GM06990 (cell line): ENCODE results near the gene MDC1.
"Not testable (repeated sequence)": the region's sequence is repeated elsewhere in the genome, so short reads cannot be mapped to it uniquely, and the experiment has no call there.

ENCODE experiments used
- DNase-seq: peaks from one replicate; pipeline ENCODE4 v3.0.0-alpha.2; 2011; ENCODE audit not compliant: insufficient read length; ENCODE audit errors: extremely low read depth
- H3K27me3 ChIP-seq: replicated peaks from 2 replicates; pipeline ENCODE4 v1.6.0; 2011; ENCODE audit warnings: low read length; ENCODE audit not compliant: control insufficient read depth, insufficient read depth
- H3K36me3 ChIP-seq: 2 replicates; pipeline ENCODE4 v1.5.1; 2011; ENCODE audit warnings: low read length; ENCODE audit not compliant: control insufficient read depth, insufficient read depth
- H3K4me3 ChIP-seq: replicated peaks from 2 replicates; pipeline ENCODE4 v1.5.1; 2011; ENCODE audit warnings: low read depth, mild to moderate bottlenecking, control low read depth, low read length
- TF ChIP-seq, protein P1 (sequence below): IDR thresholded peaks from 2 replicates; pipeline ENCODE4 v1.5.1; 2011; ENCODE audit warnings: low read length, control low read depth, mild to moderate bottlenecking, inconsistent platforms; ENCODE audit not compliant: insufficient read depth, poor library complexity, severe bottlenecking

MDC1 gene

DNA sequence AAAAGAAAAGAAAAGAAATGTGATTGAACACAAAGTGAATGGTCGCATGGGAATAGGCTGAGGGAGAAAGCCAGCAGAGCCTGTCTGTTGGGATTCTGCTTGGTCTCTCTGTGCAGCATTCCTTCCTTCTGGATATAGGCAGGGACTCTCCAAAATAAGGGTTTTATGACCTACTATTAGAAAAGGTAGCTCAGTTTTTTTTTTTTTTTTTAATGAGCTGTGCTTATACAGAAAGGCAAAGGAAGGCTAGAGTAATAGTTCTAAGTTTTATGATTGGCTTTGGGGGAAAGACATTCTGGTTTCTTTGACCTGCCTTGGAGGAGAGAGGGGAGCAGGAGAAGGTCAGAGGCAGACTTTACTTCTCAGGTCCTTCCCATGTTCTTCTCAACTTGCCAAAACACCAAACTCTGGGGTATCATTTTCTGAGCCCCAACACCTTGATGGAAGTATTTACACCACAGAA is 46.1 kb upstream of the MDC1 start:
- no peak overlapping the region for H3K4me3 ChIP-seq

DNA sequence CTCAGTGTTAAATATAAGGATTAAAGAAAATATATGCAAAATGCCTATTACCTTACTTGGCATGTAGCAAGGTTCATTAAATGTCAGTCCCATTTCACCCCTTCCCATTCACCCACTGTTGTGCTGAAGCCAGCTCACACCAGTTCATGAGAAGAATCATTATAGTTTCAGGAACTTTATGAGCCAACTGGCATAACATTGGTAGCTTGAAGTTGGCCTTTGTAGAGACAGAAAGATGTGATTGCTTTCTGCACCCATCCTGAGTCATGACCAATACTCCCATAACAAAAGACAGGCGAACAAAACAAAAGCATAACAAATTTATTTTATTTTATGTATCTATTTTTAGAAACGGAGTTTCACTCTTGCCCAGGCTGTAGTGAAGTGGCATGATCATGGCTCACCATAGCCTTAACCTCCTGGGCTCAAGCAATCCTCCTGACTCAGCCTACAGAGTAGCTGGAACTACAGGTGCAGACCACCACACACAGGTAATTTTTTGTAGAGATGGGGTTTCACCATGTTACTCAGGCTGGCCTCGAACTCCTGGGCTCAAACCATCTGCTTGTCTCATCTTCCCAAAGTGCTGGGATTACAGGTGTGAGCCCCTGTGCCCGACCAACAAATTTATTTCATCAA is 44.8 kb upstream of the MDC1 start:
- Histone ChIP-seq H3K4me3 (no peak overlapping the region), H3K27me3 (no peaks in the 10 kb centered on the region), H3K36me3 (no peaks in the 10 kb centered on the region)
- DNase-seq = no peak
- TF ChIP-seq, protein P1, sequence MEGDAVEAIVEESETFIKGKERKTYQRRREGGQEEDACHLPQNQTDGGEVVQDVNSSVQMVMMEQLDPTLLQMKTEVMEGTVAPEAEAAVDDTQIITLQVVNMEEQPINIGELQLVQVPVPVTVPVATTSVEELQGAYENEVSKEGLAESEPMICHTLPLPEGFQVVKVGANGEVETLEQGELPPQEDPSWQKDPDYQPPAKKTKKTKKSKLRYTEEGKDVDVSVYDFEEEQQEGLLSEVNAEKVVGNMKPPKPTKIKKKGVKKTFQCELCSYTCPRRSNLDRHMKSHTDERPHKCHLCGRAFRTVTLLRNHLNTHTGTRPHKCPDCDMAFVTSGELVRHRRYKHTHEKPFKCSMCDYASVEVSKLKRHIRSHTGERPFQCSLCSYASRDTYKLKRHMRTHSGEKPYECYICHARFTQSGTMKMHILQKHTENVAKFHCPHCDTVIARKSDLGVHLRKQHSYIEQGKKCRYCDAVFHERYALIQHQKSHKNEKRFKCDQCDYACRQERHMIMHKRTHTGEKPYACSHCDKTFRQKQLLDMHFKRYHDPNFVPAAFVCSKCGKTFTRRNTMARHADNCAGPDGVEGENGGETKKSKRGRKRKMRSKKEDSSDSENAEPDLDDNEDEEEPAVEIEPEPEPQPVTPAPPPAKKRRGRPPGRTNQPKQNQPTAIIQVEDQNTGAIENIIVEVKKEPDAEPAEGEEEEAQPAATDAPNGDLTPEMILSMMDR = no peak

More for the DNA sequence above, 46.1 kb upstream of the MDC1 start:
- H3K27me3 ChIP-seq = no peaks in the 10 kb centered on the region
- H3K36me3 ChIP-seq = no peaks in the 10 kb centered on the region
- TF ChIP-seq, protein P1 = no peak
- DNase-seq = no peak

DNA sequence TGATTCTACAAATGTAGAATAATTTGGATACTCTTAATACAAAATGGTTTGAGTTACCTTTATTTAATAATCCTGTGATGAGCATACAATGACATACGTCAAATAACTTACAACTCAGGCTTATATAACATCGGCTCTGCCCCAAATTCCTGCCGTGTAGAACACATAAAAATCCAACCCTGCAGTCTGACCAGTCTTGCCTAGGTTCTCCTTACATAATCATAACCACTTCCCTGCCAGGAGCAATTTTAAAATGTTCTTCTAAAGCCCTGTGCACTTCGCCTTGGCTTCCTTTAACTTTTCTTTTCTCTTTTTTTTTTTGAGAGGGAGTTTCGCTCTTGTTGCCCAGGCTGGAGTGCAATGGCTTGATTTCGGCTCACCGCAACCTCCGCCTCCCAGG is 43.5 kb upstream of the MDC1 start:
- Histone ChIP-seq H3K4me3 (no peak overlapping the region), H3K36me3 (no peaks in the 10 kb centered on the region), H3K27me3 (no peaks in the 10 kb centered on the region)
- DNase-seq = no peak
- TF ChIP-seq, protein P1 = no peak

DNA sequence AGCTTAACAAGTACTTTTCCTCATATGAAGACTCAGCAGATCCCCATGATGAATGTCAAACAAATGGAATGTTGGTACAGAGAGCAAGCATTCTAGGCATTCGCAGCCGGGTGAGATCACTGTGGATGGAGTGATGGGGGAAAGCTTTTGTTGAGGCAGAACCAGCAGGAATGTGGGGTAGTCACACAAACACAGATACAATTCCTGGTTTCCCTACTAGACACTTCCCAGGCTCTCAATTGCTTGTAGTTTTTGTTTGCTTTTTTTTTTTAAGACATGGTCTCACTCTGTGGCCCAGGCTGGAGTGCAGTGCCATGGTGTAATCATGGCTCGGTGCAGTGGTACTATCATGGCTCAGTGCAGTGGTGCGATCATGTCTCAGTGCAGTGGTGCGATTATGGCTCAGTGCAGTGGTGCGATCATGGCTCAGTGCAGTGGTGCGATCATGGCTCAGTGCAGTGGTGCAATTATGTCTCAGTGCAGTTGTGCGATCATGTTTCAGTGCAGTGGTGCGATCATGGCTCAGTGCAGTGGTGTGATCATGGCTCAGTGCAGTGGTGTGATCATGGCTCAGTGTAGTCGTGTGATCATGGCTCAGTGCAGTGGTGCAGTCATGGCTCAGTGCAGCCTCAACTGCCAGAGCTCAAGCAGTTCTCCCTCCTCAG is 42.6 kb upstream of the MDC1 start:
- no peaks in the 10 kb centered on the region for H3K36me3 ChIP-seq
- TF ChIP-seq, protein P1 = no peak
- DNase-seq = peak; percentile 41
- H3K27me3 ChIP-seq = no peaks in the 10 kb centered on the region
- H3K4me3 ChIP-seq = no peak overlapping the region

DNA sequence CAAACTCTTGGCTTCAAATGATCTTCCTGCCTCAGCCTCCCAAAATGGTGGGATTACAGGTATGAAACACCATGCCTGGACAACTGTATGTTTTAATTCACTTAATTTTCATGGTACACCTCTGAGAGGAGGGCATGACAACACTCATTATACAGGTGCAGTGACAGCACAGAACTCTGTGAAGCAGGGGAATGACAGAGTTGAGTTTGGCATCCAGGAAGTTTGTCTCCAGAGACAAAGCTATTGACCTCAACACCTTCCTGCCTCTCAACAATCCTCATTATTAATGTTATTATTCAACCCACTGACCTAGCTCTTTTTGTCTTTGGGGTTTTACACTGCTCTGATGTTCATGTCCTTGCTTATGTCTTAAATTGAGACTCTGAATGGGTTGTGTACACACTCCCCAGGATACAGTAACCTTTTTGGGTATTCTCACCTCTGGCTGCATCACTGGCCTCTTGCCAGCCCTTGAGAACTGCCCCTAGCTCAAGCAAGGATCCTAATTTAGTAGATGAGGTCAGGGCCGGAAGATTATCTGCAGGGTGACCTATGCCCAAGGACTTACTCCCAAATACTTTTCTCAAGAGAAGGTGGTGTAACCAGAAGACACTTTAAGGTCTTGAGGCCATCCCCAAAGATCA is 40.3 kb upstream of the MDC1 start:
- Histone ChIP-seq H3K36me3 (no peaks in the 10 kb centered on the region), H3K27me3 (no peaks in the 10 kb centered on the region), H3K4me3 (no peak overlapping the region)
- no peak for DNase-seq
- TF ChIP-seq, protein P1 = no peak

DNA sequence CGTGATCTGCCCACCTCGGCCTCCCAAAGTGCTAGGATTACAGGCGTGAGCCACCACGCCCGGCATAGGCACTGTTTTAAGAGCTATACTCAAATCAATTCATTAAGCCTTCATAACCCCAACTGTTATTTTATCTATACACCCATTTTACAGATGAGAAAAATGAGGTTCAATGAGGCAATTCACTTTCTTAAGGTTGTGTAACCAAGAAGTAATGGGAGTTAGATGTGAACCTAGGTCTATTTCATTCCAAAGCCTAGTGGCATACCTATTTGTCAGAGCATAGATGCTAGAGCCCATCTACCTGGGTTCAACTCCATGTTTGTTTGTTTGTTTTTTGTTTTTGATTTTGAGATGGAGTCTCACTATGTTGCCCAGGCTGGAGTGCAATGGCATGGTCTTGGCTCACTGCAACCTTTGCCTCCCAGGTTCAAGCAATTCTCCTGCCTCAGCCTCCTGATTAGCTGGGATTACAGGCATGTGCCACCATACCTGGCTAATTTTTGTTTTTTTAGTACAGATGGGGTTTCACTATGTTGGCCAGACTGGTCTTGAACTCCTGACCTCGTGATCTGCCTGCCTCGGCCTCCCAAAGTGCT is 39.4 kb upstream of the MDC1 start:
- H3K27me3 ChIP-seq, DNase-seq, H3K36me3 ChIP-seq, H3K4me3 ChIP-seq: not testable (repeated sequence)
